GM12873 (cell line): ENCODE measurements around the gene MYH10.

Experiments
- CTCF ChIP-seq: IDR thresholded peaks from 2 replicates; pipeline ENCODE4 v1.5.1; 2012; ENCODE audit warnings: low read depth, mild to moderate bottlenecking, moderate library complexity, low read length, control low read depth; ENCODE audit not compliant: insufficient read depth; ENCODE audit errors: missing control alignments

Gene MYH10

GRCh38 chr17:8630227-8630801 is at the start of gene MYH10:
Gene MYH10 (minus strand): TSS chr17:8630725. CDS start chr17:8623246, 7,479 bp downstream.
- TF ChIP-seq CTCF: no peak

- no peak for TF ChIP-seq CTCF
These were observed 48.6 kb upstream of the MYH10 start for GRCh38 chr17:8679126-8679525.

- no peak for TF ChIP-seq CTCF
These were observed 44.8 kb upstream of the MYH10 start for GRCh38 chr17:8675306-8675705.

- TF ChIP-seq CTCF: no peak
These were observed 44.1 kb upstream of the MYH10 start for GRCh38 chr17:8674344-8675305.

- no peak for TF ChIP-seq CTCF
These were observed 43.1 kb upstream of the MYH10 start for GRCh38 chr17:8673612-8674011.

GRCh38 chr17:8672326-8672725 is 41.8 kb upstream of the MYH10 start:
- TF ChIP-seq CTCF: no peak

- TF ChIP-seq CTCF: no peak
These were observed 39.9 kb upstream of the MYH10 start for GRCh38 chr17:8670421-8670820.
